H9 (cell line): ENCODE measurements around the gene BLNK. TPM values are rescaled to one million over a fixed set of nuclear protein-coding genes. Genes with fewer than 3 reads are reported as not detected.
A peak's percentile ranks its signal among the peaks of the same experiment; 100 is the strongest.

Experiments used
- DNase-seq: peaks from one replicate; pipeline ENCODE4 v3.0.0-alpha.2; 2017
- H2AFZ ChIP-seq: one replicate; pipeline ENCODE4 v1.6.1; 2013; ENCODE audit warnings: mild to moderate bottlenecking, low read length, control low read depth, moderate library complexity
- H2AK5ac ChIP-seq: 2 replicates; pipeline ENCODE4 v1.6.1; 2013; ENCODE audit warnings: low read length, control low read depth, mixed read lengths; ENCODE audit not compliant: insufficient read length
- H2BK120ac ChIP-seq: one replicate; pipeline ENCODE4 v1.6.1; 2013; ENCODE audit warnings: low read depth, mild to moderate bottlenecking, low read length, control low read depth, inconsistent platforms; ENCODE audit not compliant: poor library complexity, severe bottlenecking
- H2BK12ac ChIP-seq: 2 replicates; pipeline ENCODE4 v1.6.1; 2013; ENCODE audit warnings: low read length, control low read depth, mixed read lengths, low read depth; ENCODE audit not compliant: insufficient read length
- H2BK15ac ChIP-seq: 2 replicates; pipeline ENCODE4 v1.6.1; 2013; ENCODE audit warnings: low read depth, low read length, control low read depth
- H2BK20ac ChIP-seq: one replicate; pipeline ENCODE4 v1.6.1; 2013; ENCODE audit warnings: low read depth, mild to moderate bottlenecking, low read length, control low read depth, inconsistent platforms; ENCODE audit not compliant: poor library complexity, severe bottlenecking
- H2BK5ac ChIP-seq: 2 replicates; pipeline ENCODE4 v1.6.1; 2013; ENCODE audit warnings: low read length, control low read depth, mixed read lengths; ENCODE audit not compliant: insufficient read length
- H3K14ac ChIP-seq: 2 replicates; pipeline ENCODE4 v1.6.1; 2013; ENCODE audit warnings: low read length, control low read depth; ENCODE audit not compliant: insufficient read depth
- H3K18ac ChIP-seq: 2 replicates; pipeline ENCODE4 v1.6.1; 2013; ENCODE audit warnings: low read depth, mild to moderate bottlenecking, mixed read lengths, low read length, control low read depth; ENCODE audit not compliant: insufficient read length
- H3K23ac ChIP-seq: 2 replicates; pipeline ENCODE4 v1.6.1; 2013; ENCODE audit warnings: low read length, control low read depth, mixed read lengths, low read depth; ENCODE audit not compliant: insufficient read length
- H3K23me2 ChIP-seq: 2 replicates; pipeline ENCODE4 v1.6.1; 2013; ENCODE audit warnings: low read depth, mild to moderate bottlenecking, mixed read lengths, low read length, control low read depth; ENCODE audit not compliant: insufficient read length, poor library complexity, severe bottlenecking
- H3K27ac ChIP-seq: 2 replicates; pipeline ENCODE4 v1.5.1; 2013; ENCODE audit warnings: low read length, control low read depth, mixed read lengths, low read depth; ENCODE audit not compliant: insufficient read length
- H3K27me3 ChIP-seq: 2 replicates; pipeline ENCODE4 v1.6.1; 2013; ENCODE audit warnings: low read length, control low read depth, inconsistent platforms; ENCODE audit not compliant: insufficient read depth
- H3K4ac ChIP-seq: 2 replicates; pipeline ENCODE4 v1.6.1; 2013; ENCODE audit warnings: low read depth, mild to moderate bottlenecking, control low read depth, inconsistent platforms, low read length, moderate library complexity
- H3K4me1 ChIP-seq: 2 replicates; pipeline ENCODE4 v1.6.1; 2013; ENCODE audit warnings: low read length, control low read depth, inconsistent platforms; ENCODE audit not compliant: insufficient read depth
- H3K4me2 ChIP-seq: 2 replicates; pipeline ENCODE4 v1.6.1; 2013; ENCODE audit warnings: low read length, control low read depth, mixed read lengths; ENCODE audit not compliant: insufficient read length, insufficient read depth
- H3K56ac ChIP-seq: 2 replicates; pipeline ENCODE4 v1.6.1; 2013; ENCODE audit warnings: low read depth, mild to moderate bottlenecking, mixed read lengths, low read length, control low read depth; ENCODE audit not compliant: insufficient read length
- H3K79me1 ChIP-seq: 2 replicates; pipeline ENCODE4 v1.6.1; 2013; ENCODE audit warnings: low read depth, mild to moderate bottlenecking, moderate library complexity, low read length, control low read depth, inconsistent platforms; ENCODE audit not compliant: insufficient read depth, poor library complexity, severe bottlenecking
- H3K79me2 ChIP-seq: 2 replicates; pipeline ENCODE4 v1.6.1; 2013; ENCODE audit warnings: low read length, control low read depth, inconsistent platforms; ENCODE audit not compliant: insufficient read depth
- H3K9ac ChIP-seq: 2 replicates; pipeline ENCODE4 v1.6.1; 2013; ENCODE audit warnings: low read length, control low read depth, mixed read lengths; ENCODE audit not compliant: insufficient read length; ENCODE audit errors: extremely low read depth
- H3K9me3 ChIP-seq: one replicate; pipeline ENCODE4 v1.6.1; 2013; ENCODE audit warnings: low read depth, low read length, inconsistent platforms; ENCODE audit not compliant: control insufficient read depth
- H3T11ph ChIP-seq: one replicate; pipeline ENCODE4 v1.6.1; 2013; ENCODE audit warnings: mild to moderate bottlenecking, low read length, control low read depth, inconsistent platforms
- H4K20me1 ChIP-seq: one replicate; pipeline ENCODE4 v1.6.1; 2013; ENCODE audit not compliant: control insufficient read depth, insufficient read length, insufficient read depth
- H4K5ac ChIP-seq: 2 replicates; pipeline ENCODE4 v1.6.1; 2013; ENCODE audit warnings: low read depth, mild to moderate bottlenecking, mixed read lengths, low read length, control low read depth; ENCODE audit not compliant: insufficient read length
- H4K8ac ChIP-seq: replicated peaks from 2 replicates; pipeline ENCODE4 v1.6.1; 2013; ENCODE audit warnings: low read length, control low read depth, mixed read lengths, low read depth; ENCODE audit not compliant: insufficient read length
- H4K91ac ChIP-seq: 2 replicates; pipeline ENCODE4 v1.6.1; 2013; ENCODE audit warnings: low read depth, mild to moderate bottlenecking, moderate library complexity, mixed read lengths, low read length, control low read depth; ENCODE audit not compliant: insufficient read length
- H3K27ac Mint-ChIP-seq, 3 experiments: 2 replicates in 2 of 3; 3 replicates in 1 of 3; pipeline ENCODE4 v1.8.0; 2020 to 2021; ENCODE audit warnings: mixed read lengths in 3 of 3, mild to moderate bottlenecking in 1 of 3, moderate library complexity in 1 of 3
- H3K27me3 Mint-ChIP-seq: 2 replicates; pipeline ENCODE4 v1.8.0; 2021; ENCODE audit warnings: low read depth, mild to moderate bottlenecking, moderate library complexity, mixed read lengths
- H3K36me3 Mint-ChIP-seq, 3 experiments: 2 replicates in 2 of 3; 3 replicates in 1 of 3; pipeline ENCODE4 v1.8.0; 2020 to 2021; ENCODE audit warnings: low read depth in 3 of 3, mixed read lengths in 3 of 3; ENCODE audit not compliant: insufficient read depth in 1 of 3
- H3K4me1 Mint-ChIP-seq, 2 experiments: 2 replicates each; pipeline ENCODE4 v1.8.0; 2020; ENCODE audit warnings: mixed read lengths in 2 of 2
- H3K4me3 Mint-ChIP-seq, 2 experiments: 2 replicates in 1 of 2; 3 replicates in 1 of 2; pipeline ENCODE4 v1.8.0; 2020 to 2021; ENCODE audit warnings: mild to moderate bottlenecking in 2 of 2, mixed read lengths in 2 of 2, moderate library complexity in 1 of 2
- H3K9me3 Mint-ChIP-seq, 2 experiments: 2 replicates in 1 of 2; 3 replicates in 1 of 2; pipeline ENCODE4 v1.8.0; 2020; ENCODE audit warnings: mild to moderate bottlenecking in 2 of 2, mixed read lengths in 2 of 2, moderate library complexity in 1 of 2
- CTCF ChIP-seq: fragments of 200-600 bp; sonication (generic); conservative IDR thresholded peaks from 3 replicates; pipeline ENCODE4 v1.8.0; 2021; ENCODE audit warnings: antibody characterized with exemption, mild to moderate bottlenecking
- WGBS: extraction: QIAGEN DNeasy Blood & Tissue Kit; methylation state at CpG from one replicate; pipeline ENCODE4 v1.1.7; 2013; ENCODE audit warnings: missing lambda C conversion rate, low lambda C conversion rate, mixed read lengths; ENCODE audit not compliant: insufficient read length; ENCODE audit errors: extremely low coverage; 5-methylcytosine and 5-hydroxymethylcytosine counted together
- total RNA-seq: library from RNA; stranded (reverse); gene quantifications from 2 replicates; pipeline ENCODE4 v1.2.1, GENCODE V29; 2021

The BLNK gene
- total RNA-seq, 1 experiment from 2014 or later: not detected

- H3K79me2 ChIP-seq: no peaks in the 10 kb centered on the region
- Mint-ChIP-seq H3K27me3 (no peaks in the 10 kb centered on the region), H3K4me3 (no peak overlapping the region), H3K27ac (no peak overlapping the region), H3K9me3 (no peaks in the 10 kb centered on the region; a peak in 1 of 5 replicates), H3K4me1 (peaks cover 22 to 23% of the 10 kb centered on the region in 2 experiments), H3K36me3 (no peaks in the 10 kb centered on the region)
- H4K5ac ChIP-seq: no peak overlapping the region
- DNase-seq: no peak
- no peak overlapping the region for H2BK120ac ChIP-seq
- H2BK12ac ChIP-seq: no peak overlapping the region
- no peaks in the 10 kb centered on the region for H4K20me1 ChIP-seq
- WGBS: no CpG with 5 or more reads among the region's 3 CpGs
- TF ChIP-seq CTCF: no peak
- no peak overlapping the region for H3K27ac ChIP-seq
- no peak overlapping the region for H3K23ac ChIP-seq
- H3K14ac ChIP-seq: no peak overlapping the region
- H3K9me3 ChIP-seq: no peaks in the 10 kb centered on the region
- no peak overlapping the region for H3K56ac ChIP-seq
- H3K79me1 ChIP-seq: no peaks in the 10 kb centered on the region
- no peaks in the 10 kb centered on the region for H3K27me3 ChIP-seq
- no peak overlapping the region for H2AK5ac ChIP-seq
- peak overlapping the region; percentile 32 for H4K8ac ChIP-seq
- H3K18ac ChIP-seq: no peak overlapping the region
- no peak overlapping the region for H2BK20ac ChIP-seq
- no peaks in the 10 kb centered on the region for H3K23me2 ChIP-seq
- H3K4ac ChIP-seq: no peak overlapping the region
- no peak overlapping the region for H3T11ph ChIP-seq
- no peak overlapping the region for H3K9ac ChIP-seq
- H3K4me1 ChIP-seq: peaks cover 3% of the 10 kb centered on the region; the same call in 1 of the 2 replicates
- H2AFZ ChIP-seq: no peak overlapping the region
- no peak overlapping the region for H4K91ac ChIP-seq
- H2BK15ac ChIP-seq: no peak overlapping the region
- H2BK5ac ChIP-seq: no peak overlapping the region
- no peak overlapping the region for H3K4me2 ChIP-seq
Observed at GRCh38 chr10:96319754-96320474, 48.5 kb upstream of the BLNK start.
